ENCODE results near the gene FNBP1L. TPM values are rescaled to one million over a fixed set of nuclear protein-coding genes. Genes with fewer than 3 reads are reported as not detected.

The FNBP1L gene
- total RNA-seq, 1 experiment from 2014 or later: 33.4 TPM

GRCh38 chr1:93575621-93576284 lies 127.8 kb downstream of the FNBP1L start:
- CTCF ChIA-PET: no interaction called here
- no peak for DNase-seq
- Mint-ChIP-seq H3K4me3 (ENCODE audit: unreplicated experiment) (peak overlapping the region; percentile 34), H3K36me3 (ENCODE audit: insufficient read depth, unreplicated experiment) (peaks cover 47% of the 10 kb centered on the region), H3K27ac (ENCODE audit: unreplicated experiment) (peak overlapping the region; percentile 8), H3K9me3 (ENCODE audit: unreplicated experiment) (no peaks in the 10 kb centered on the region), H3K27me3 (ENCODE audit: insufficient read depth, unreplicated experiment) (no peaks in the 10 kb centered on the region), H3K4me1 (ENCODE audit: low read depth, unreplicated experiment) (peaks cover 12% of the 10 kb centered on the region)
- TF ChIP-seq CTCF (IDR thresholded peaks at IDR 0.05; ENCODE audit: insufficient read depth in 1 of 2, low read depth in 1 of 2, low read length in 1 of 2, severe bottlenecking in 1 of 2, unreplicated experiment in 1 of 2): no peak
- BruUV-seq (replicated peaks): no TSS peak
- Histone ChIP-seq H3K4me3 (ENCODE audit: low read depth, low read length) (no peak overlapping the region), H3K27me3 (replicated peaks; ENCODE audit: control insufficient read depth, insufficient read depth, low read length) (no peaks in the 10 kb centered on the region), H3K4me1 (peaks cover 20% of the 10 kb centered on the region), H3K36me3 (ENCODE audit: control insufficient read depth, insufficient read depth, low read length) (no peaks in the 10 kb centered on the region; the same call in 1 of the 2 replicates), H3K9me3 (no peaks in the 10 kb centered on the region)
- intact Hi-C loops (cut with micrococcal nuclease; ENCODE audit: unreplicated experiment): no loop called here
- POLR2A ChIA-PET: no interaction called here

GRCh38 chr1:93576346-93576745 lies 128.4 kb downstream of the FNBP1L start:
- Histone ChIP-seq H3K4me1 (peaks cover 24% of the 10 kb centered on the region), H3K27me3 (replicated peaks; ENCODE audit: control insufficient read depth, insufficient read depth, low read length) (no peaks in the 10 kb centered on the region), H3K9me3 (no peaks in the 10 kb centered on the region), H3K4me3 (ENCODE audit: low read depth, low read length) (no peak overlapping the region), H3K36me3 (ENCODE audit: control insufficient read depth, insufficient read depth, low read length) (no peaks in the 10 kb centered on the region; the same call in 1 of the 2 replicates)
- no TSS peak for BruUV-seq (replicated peaks)
- DNase-seq: no peak
- Mint-ChIP-seq H3K4me3 (ENCODE audit: unreplicated experiment) (no peak overlapping the region), H3K36me3 (ENCODE audit: insufficient read depth, unreplicated experiment) (peaks cover 43% of the 10 kb centered on the region), H3K27me3 (ENCODE audit: insufficient read depth, unreplicated experiment) (no peaks in the 10 kb centered on the region), H3K9me3 (ENCODE audit: unreplicated experiment) (no peaks in the 10 kb centered on the region), H3K27ac (ENCODE audit: unreplicated experiment) (peak overlapping the region; percentile 8), H3K4me1 (ENCODE audit: low read depth, unreplicated experiment) (peaks cover 12% of the 10 kb centered on the region)
- ChIA-PET CTCF (no interaction called here), POLR2A (no interaction called here)
- intact Hi-C loops (cut with micrococcal nuclease; ENCODE audit: unreplicated experiment): no loop called here
- no peak for TF ChIP-seq CTCF (IDR thresholded peaks at IDR 0.05; ENCODE audit: insufficient read depth in 1 of 2, low read depth in 1 of 2, low read length in 1 of 2, severe bottlenecking in 1 of 2, unreplicated experiment in 1 of 2)

GRCh38 chr1:93576746-93577145 lies 128.8 kb downstream of the FNBP1L start:
- BruUV-seq (replicated peaks): no TSS peak
- Mint-ChIP-seq H3K9me3 (ENCODE audit: unreplicated experiment) (no peaks in the 10 kb centered on the region), H3K27ac (ENCODE audit: unreplicated experiment) (no peak overlapping the region), H3K27me3 (ENCODE audit: insufficient read depth, unreplicated experiment) (no peaks in the 10 kb centered on the region), H3K4me1 (ENCODE audit: low read depth, unreplicated experiment) (peaks cover 12% of the 10 kb centered on the region), H3K36me3 (ENCODE audit: insufficient read depth, unreplicated experiment) (peaks cover 39% of the 10 kb centered on the region), H3K4me3 (ENCODE audit: unreplicated experiment) (no peak overlapping the region)
- no peak for TF ChIP-seq CTCF (IDR thresholded peaks at IDR 0.05; ENCODE audit: insufficient read depth in 1 of 2, low read depth in 1 of 2, low read length in 1 of 2, severe bottlenecking in 1 of 2, unreplicated experiment in 1 of 2)
- POLR2A ChIA-PET: no interaction called here
- H3K36me3 ChIP-seq (ENCODE audit: control insufficient read depth, insufficient read depth, low read length): no peaks in the 10 kb centered on the region; the same call in 1 of the 2 replicates
- CTCF ChIA-PET: no interaction called here
- H3K9me3 ChIP-seq: no peaks in the 10 kb centered on the region
- H3K4me3 ChIP-seq (ENCODE audit: low read depth, low read length): no peak overlapping the region
- intact Hi-C loops (cut with micrococcal nuclease; ENCODE audit: unreplicated experiment): no loop called here
- H3K4me1 ChIP-seq: peaks cover 28% of the 10 kb centered on the region
- H3K27me3 ChIP-seq (replicated peaks; ENCODE audit: control insufficient read depth, insufficient read depth, low read length): no peaks in the 10 kb centered on the region
- no peak for DNase-seq

Data from Caco-2 (cell line).